Fibroblast of skin of right quadriceps (primary cell): ENCODE measurements around the gene SSR2.

ENCODE experiments used
- DNase-seq: peaks from one replicate; pipeline ENCODE4 v3.0.0-alpha.2; 2013

The SSR2 gene

GRCh38 chr1:155970531-155971167 lies 50.1 kb downstream of the SSR2 start:
- peak; percentile 68 for DNase-seq

- DNase-seq = no peak
Observed at GRCh38 chr1:155969377-155969791, 51.4 kb downstream of the SSR2 start.

GRCh38 chr1:155968670-155969069 lies 52.1 kb downstream of the SSR2 start:
- DNase-seq = peak; percentile 76

- DNase-seq = no peak
Observed at GRCh38 chr1:155968051-155968400, 52.7 kb downstream of the SSR2 start.

- DNase-seq = no peak
Observed at GRCh38 chr1:155967341-155968050, 53.3 kb downstream of the SSR2 start.

- DNase-seq = no peak
Observed at GRCh38 chr1:155966750-155967149, 54.0 kb downstream of the SSR2 start.

- no peak for DNase-seq
Observed at GRCh38 chr1:155966135-155966534, 54.6 kb downstream of the SSR2 start.

GRCh38 chr1:155964193-155964592 lies 56.6 kb downstream of the SSR2 start:
- DNase-seq = no peak

- DNase-seq = no peak
Observed at GRCh38 chr1:155962599-155963211, 58.0 kb downstream of the SSR2 start.

- DNase-seq = peak; percentile 91
Observed at GRCh38 chr1:155961937-155962336, 58.8 kb downstream of the SSR2 start.

GRCh38 chr1:155960081-155960745 lies 60.5 kb downstream of the SSR2 start:
- DNase-seq = no peak
